H1 (cell line): ENCODE results near the gene GLRX3.

Experiments
- EZH2 ChIP-seq: fragments of 200-600 bp; sonication (generic); IDR thresholded peaks from 2 replicates; pipeline ENCODE4 v1.7.1; 2012; ENCODE audit warnings: low read depth, mild to moderate bottlenecking, moderate library complexity, low read length, inconsistent platforms; ENCODE audit not compliant: severe bottlenecking
- MAX ChIP-seq: IDR thresholded peaks from 2 replicates; pipeline ENCODE4 v1.6.1; 2012; ENCODE audit warnings: inconsistent platforms

- no peak for TF ChIP-seq EZH2
- no peak for TF ChIP-seq MAX
Observed at GRCh38 chr10:130160775-130161174, 24.6 kb downstream of the GLRX3 start.
